ENCODE results near the gene VPS13D.

- TF ChIP-seq, protein P1, sequence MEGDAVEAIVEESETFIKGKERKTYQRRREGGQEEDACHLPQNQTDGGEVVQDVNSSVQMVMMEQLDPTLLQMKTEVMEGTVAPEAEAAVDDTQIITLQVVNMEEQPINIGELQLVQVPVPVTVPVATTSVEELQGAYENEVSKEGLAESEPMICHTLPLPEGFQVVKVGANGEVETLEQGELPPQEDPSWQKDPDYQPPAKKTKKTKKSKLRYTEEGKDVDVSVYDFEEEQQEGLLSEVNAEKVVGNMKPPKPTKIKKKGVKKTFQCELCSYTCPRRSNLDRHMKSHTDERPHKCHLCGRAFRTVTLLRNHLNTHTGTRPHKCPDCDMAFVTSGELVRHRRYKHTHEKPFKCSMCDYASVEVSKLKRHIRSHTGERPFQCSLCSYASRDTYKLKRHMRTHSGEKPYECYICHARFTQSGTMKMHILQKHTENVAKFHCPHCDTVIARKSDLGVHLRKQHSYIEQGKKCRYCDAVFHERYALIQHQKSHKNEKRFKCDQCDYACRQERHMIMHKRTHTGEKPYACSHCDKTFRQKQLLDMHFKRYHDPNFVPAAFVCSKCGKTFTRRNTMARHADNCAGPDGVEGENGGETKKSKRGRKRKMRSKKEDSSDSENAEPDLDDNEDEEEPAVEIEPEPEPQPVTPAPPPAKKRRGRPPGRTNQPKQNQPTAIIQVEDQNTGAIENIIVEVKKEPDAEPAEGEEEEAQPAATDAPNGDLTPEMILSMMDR (IDR thresholded peaks at IDR 0.05): no peak
- TF ChIP-seq POLR2A (IDR thresholded peaks at IDR 0.05): no peak
Observed at GRCh38 chr1:12473596-12474362, 243.9 kb downstream of the VPS13D start.

Data from thyroid gland (tissue), 4 donors.